Transverse colon (tissue), 4 donors: Measurements from ENCODE around the gene EIF4EBP2. TPM values are rescaled to one million over a fixed set of nuclear protein-coding genes. Genes with fewer than 3 reads are reported as not detected.

Source experiments
- DNase-seq: peaks from one replicate; pipeline ENCODE4 v3.0.0-alpha.2; 2019
- H3K27ac ChIP-seq, 4 donors: fragments of 200-600 bp; sonication (generic); 2 replicates each; pipeline ENCODE4 v1.5.1; 2016 to 2018; ENCODE audit warnings: inconsistent platforms in 4 of 4
- H3K27me3 ChIP-seq: fragments of 200-600 bp; sonication (generic); 2 replicates; pipeline ENCODE4 v1.5.1; 2017; ENCODE audit warnings: inconsistent platforms
- H3K36me3 ChIP-seq, 4 donors: fragments of 200-600 bp; sonication (generic); 2 replicates each; pipeline ENCODE4 v1.5.1; 2017 to 2019; ENCODE audit warnings: inconsistent platforms in 4 of 4
- H3K4me1 ChIP-seq, 4 donors: fragments of 200-600 bp; sonication (generic); 2 replicates each; pipeline ENCODE4 v1.5.1; 2017 to 2020; ENCODE audit warnings: inconsistent platforms in 4 of 4
- H3K4me3 ChIP-seq, 4 donors: fragments of 200-600 bp; sonication (generic); 1 replicate in 1 of 4; 2 replicates in 3 of 4; pipeline versions ENCODE4 v1.5.1 to v1.6.1; 2017 to 2019; ENCODE audit warnings: inconsistent platforms in 4 of 4
- H3K9me3 ChIP-seq, 2 donors: fragments of 200-600 bp; sonication (generic); 2 replicates each; pipeline ENCODE4 v1.5.1; 2017 to 2019; ENCODE audit warnings: inconsistent platforms in 2 of 2
- EP300 ChIP-seq: sonication (generic); formaldehyde crosslinking; IDR thresholded peaks from one replicate; pipeline ENCODE4 v1.6.1; 2017; ENCODE audit warnings: antibody characterized with exemption, low read depth
- POLR2A ChIP-seq: fragments of 450-650 bp; IDR thresholded peaks from one replicate; pipeline ENCODE4 v1.6.1; 2016; ENCODE audit warnings: antibody characterized with exemption, mild to moderate bottlenecking, moderate library complexity
- POLR2AphosphoS5 ChIP-seq, 3 donors: sonication (generic); formaldehyde crosslinking; IDR thresholded peaks; one replicate each; pipeline ENCODE4 v1.6.1; 2016; ENCODE audit warnings: antibody characterized with exemption in 3 of 3
- WGBS, 2 donors: methylation state at CpG; one replicate each; pipeline ENCODE4 v1.1.5; 2018; ENCODE audit warnings: low coverage in 1 of 2; 5-methylcytosine and 5-hydroxymethylcytosine counted together
- in situ Hi-C, 4 donors: fragments of 200-750 bp; cut with MboI; loops; one replicate each; pipeline versions ENCODE4 v1.15.0 to v1.15.1; 2017; ENCODE audit warnings: low sequenced_read_pairs in 3 of 4, low pct_ligation_motif_present in 1 of 4, low pct_unique_long_range_greater_than_20kb in 1 of 4
- intact Hi-C: fragments of 100-400 bp; cut with DNase I; formaldehyde crosslinking; loops from one replicate; pipeline ENCODE4 v1.15.1; 2023; ENCODE audit warnings: low total_unique reads
- total RNA-seq, 4 donors: library from RNA; depleted of rRNA; stranded (reverse); fragments of >200 nt; gene quantifications; one replicate each; pipeline ENCODE4 v1.1.0, GENCODE V29; 2016
- TF ChIP-seq, protein P1 (sequence below), 5 experiments: fragments of 200-600 bp in 3 of 5; fragments of 450-650 bp in 2 of 5; sonication (generic) in 3 of 5; IDR thresholded peaks; 1 replicate in 2 of 5; 2 replicates in 3 of 5; pipeline ENCODE4 v1.5.1; 2016 to 2017; ENCODE audit warnings: antibody characterized with exemption in 5 of 5, inconsistent platforms in 3 of 5, mild to moderate bottlenecking in 2 of 5, moderate library complexity in 1 of 5

EIF4EBP2 gene
- total RNA-seq, 4 donors from 2014 or later = 43.6 to 117 (median 110) TPM

DNA sequence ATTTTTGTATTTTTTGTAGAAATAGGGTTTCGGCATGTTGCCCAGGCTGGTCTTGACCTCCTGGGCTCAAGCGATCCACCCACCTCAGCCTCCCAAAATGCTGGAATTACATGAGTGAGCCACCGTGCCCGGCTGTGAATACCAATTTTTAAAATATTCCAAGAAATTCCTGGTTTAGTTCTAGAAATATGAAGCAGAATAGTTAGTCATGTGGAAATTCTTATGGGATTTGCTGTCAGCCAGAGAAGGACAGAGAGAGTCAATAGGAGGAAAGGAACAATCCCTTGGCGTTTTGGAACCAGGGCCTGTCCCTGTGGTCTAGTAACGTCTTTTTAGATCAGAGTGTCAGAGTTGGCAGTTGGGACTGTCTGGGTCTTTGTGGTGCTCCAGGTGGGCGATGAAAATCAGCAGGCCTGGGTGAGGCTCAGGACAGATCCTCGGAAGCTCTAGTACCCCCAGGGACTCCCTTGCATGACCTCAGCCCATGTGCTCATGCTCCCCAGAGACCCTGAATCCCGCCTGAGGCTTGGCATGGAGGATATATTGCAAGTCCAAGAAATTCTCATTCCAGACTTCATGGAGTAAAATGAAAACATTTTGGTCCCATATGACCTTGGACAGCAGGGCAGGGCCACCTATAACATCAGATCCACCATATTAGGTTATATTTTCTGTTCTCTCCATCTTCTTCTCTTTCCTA, 29.8 kb downstream of the EIF4EBP2 start:
- no peaks in the 10 kb centered on the region for H3K36me3 ChIP-seq
- WGBS, 2 donors = 82 to 95% methylated on average over 6 to 9 of the region's 9 CpGs
- H3K4me1 ChIP-seq = peaks cover 9 to 33% (median 15%) of the 10 kb centered on the region in 4 donors
- TF ChIP-seq, protein P1, sequence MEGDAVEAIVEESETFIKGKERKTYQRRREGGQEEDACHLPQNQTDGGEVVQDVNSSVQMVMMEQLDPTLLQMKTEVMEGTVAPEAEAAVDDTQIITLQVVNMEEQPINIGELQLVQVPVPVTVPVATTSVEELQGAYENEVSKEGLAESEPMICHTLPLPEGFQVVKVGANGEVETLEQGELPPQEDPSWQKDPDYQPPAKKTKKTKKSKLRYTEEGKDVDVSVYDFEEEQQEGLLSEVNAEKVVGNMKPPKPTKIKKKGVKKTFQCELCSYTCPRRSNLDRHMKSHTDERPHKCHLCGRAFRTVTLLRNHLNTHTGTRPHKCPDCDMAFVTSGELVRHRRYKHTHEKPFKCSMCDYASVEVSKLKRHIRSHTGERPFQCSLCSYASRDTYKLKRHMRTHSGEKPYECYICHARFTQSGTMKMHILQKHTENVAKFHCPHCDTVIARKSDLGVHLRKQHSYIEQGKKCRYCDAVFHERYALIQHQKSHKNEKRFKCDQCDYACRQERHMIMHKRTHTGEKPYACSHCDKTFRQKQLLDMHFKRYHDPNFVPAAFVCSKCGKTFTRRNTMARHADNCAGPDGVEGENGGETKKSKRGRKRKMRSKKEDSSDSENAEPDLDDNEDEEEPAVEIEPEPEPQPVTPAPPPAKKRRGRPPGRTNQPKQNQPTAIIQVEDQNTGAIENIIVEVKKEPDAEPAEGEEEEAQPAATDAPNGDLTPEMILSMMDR (IDR thresholded peaks at IDR 0.05) = no peak
- TF ChIP-seq POLR2AphosphoS5 (IDR thresholded peaks at IDR 0.05) (no peak), EP300 (no peak), POLR2A (no peak)
- H3K27ac ChIP-seq = no peak overlapping the region
- H3K4me3 ChIP-seq = no peak overlapping the region
- in situ Hi-C loops = no loop called here
- intact Hi-C loops = no loop called here
- no peaks in the 10 kb centered on the region for H3K9me3 ChIP-seq
- DNase-seq = no peak
- H3K27me3 ChIP-seq = peaks cover 3% of the 10 kb centered on the region

DNA sequence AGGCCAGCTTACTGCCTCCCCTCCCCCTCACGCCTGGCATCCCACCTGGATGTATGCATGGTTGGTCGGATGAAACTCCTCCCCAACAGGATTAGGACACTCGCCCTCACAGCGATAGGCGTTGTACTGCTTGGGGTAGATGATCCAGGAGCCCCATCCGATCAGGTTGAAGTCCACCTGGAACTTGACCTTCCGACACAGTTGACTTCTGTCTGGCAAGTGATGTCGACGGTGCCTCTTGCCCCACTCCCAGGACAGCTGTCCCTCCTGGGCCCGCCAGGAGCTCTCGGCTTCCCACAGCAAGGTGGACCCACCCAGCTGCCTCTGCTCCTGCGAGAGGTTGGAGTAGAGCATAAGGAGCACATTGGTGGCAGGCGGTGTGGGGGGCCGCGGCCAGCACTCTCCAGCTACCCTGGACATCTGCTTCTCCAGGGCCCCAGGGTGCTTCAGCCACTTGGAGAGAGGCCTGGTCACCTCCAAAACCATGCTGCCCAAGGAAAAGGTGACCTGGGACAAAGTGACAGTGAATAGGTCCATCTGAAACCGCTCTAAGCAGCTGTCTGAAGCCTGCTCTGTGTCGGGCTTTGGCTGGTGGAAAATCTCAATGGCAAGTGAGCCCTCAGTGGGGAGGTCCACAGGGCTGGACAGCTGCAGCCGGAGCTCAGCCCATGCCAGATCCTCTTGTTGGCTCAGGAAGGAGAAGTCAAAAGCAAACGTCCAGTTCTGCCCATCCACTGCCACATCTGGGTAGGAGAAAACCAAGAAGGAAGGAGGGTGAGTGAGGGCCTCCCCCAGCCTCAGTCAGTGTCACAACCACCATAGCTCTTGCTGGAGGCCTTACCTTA, 31.5 kb downstream of the EIF4EBP2 start:
- Histone ChIP-seq H3K4me3 (no peak overlapping the region), H3K9me3 (no peaks in the 10 kb centered on the region), H3K36me3 (no peaks in the 10 kb centered on the region), H3K27ac (no peak overlapping the region), H3K4me1 (peaks cover 4 to 28% (median 13%) of the 10 kb centered on the region in 4 donors), H3K27me3 (peaks cover 21% of the 10 kb centered on the region)
- in situ Hi-C loops (no loop called here), intact Hi-C loops (no loop called here)
- 91% methylated on average over 18 of the region's 19 CpGs; no CpG with 5 or more reads in 1 of the 2 donors for WGBS, 2 donors
- TF ChIP-seq EP300 (no peak), POLR2A (no peak), POLR2AphosphoS5 (IDR thresholded peaks at IDR 0.05) (no peak)
- TF ChIP-seq, protein P1 (IDR thresholded peaks at IDR 0.05) = no peak
- DNase-seq = no peak

DNA sequence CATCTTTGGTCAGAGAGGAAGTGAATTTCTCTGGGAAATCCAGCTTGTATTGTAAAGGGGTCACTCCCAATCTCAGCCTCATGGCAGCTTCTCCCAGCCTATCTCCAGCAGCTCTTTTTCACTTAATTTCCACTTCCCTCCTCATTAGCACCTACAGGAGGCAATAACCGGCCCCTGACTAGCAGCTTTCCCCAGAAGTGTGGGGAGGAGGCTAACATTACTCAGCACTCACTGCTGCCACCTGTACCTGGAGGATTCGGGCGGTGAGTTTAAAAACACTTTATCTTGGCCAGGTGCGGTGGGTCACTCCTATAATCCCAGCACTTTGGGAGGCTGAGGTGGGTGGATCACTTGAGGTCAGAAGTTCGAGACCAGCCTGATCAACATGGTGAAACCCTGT, 33.8 kb downstream of the EIF4EBP2 start:
- no peaks in the 10 kb centered on the region for H3K36me3 ChIP-seq
- H3K9me3 ChIP-seq = no peaks in the 10 kb centered on the region
- peaks cover 3 to 27% (median 20%) of the 10 kb centered on the region in 4 donors for H3K4me1 ChIP-seq
- DNase-seq = no peak
- in situ Hi-C loops (no loop called here), intact Hi-C loops (no loop called here)
- TF ChIP-seq POLR2A (no peak), EP300 (no peak), POLR2AphosphoS5 (IDR thresholded peaks at IDR 0.05) (no peak)
- TF ChIP-seq, protein P1 (IDR thresholded peaks at IDR 0.05) = no peak
- WGBS, 2 donors = 43 to 80% methylated on average over 1 to 5 of the region's 5 CpGs
- no peak overlapping the region for H3K4me3 ChIP-seq
- H3K27me3 ChIP-seq = peaks cover 43% of the 10 kb centered on the region
- H3K27ac ChIP-seq = no peak overlapping the region
